ENCODE results near the gene FAM199X. TPM values are rescaled to one million over a fixed set of nuclear protein-coding genes. Genes with fewer than 3 reads are reported as not detected.

FAM199X gene
- total and polyA plus RNA-seq, 2 of the 8 experiments (the other 6 are each of a cell fraction or from before 2014, with no cell fraction given), result 3.1 to 14.9 TPM

- no peaks in the 10 kb centered on the region for H3K9me3 ChIP-seq (ENCODE audit: insufficient read depth in 2 of 2, low read depth in 1 of 2, low read length in 1 of 2)
- ChIA-PET CTCF (ENCODE audit: partially characterized antibody) (no interaction called here), POLR2A (ENCODE audit: partially characterized antibody) (no interaction called here)
- H3K79me1 ChIP-seq (ENCODE audit: low read depth, low read length), result no peaks in the 10 kb centered on the region
- no peak for FAIRE-seq
- no peak overlapping the region for H4K8ac ChIP-seq (ENCODE audit: extremely low read depth, insufficient read depth, low read length)
- no peak overlapping the region for H3K27ac ChIP-seq (ENCODE audit: low read depth, low read length)
- H3K79me2 ChIP-seq (ENCODE audit: control insufficient read depth in 1 of 2, insufficient read depth in 2 of 2, low read length in 2 of 2), result peaks cover 0 to 20% of the 10 kb centered on the region in 2 experiments; a peak in 2 of 4 replicates
- H2BK20ac ChIP-seq (ENCODE audit: low read length), result no peak overlapping the region
- no peak overlapping the region for H3K9ac ChIP-seq (replicated peaks in 1 of 4; ENCODE audit: extremely low read depth in 1 of 4, low read depth in 3 of 4, low read length in 3 of 4)
- H3K27me3 ChIP-seq (replicated peaks in 1 of 4; ENCODE audit: control insufficient read depth in 3 of 4, extremely low read depth in 1 of 4, insufficient read depth in 3 of 4, low read length in 3 of 4), result no peaks in the 10 kb centered on the region
- H3K23ac ChIP-seq (ENCODE audit: insufficient read length), result no peak overlapping the region
- H3K4ac ChIP-seq (replicated peaks; ENCODE audit: insufficient read length, low read depth, low read length), result no peak overlapping the region
- H2AK5ac ChIP-seq (ENCODE audit: low read depth, low read length), result no peak overlapping the region
- no peak overlapping the region for H2AFZ ChIP-seq (ENCODE audit: low read length)
- whole genome bisulfite sequencing, 2 experiments (ENCODE audit: extremely low coverage in 1 of 2, insufficient coverage in 1 of 2, insufficient read length in 1 of 2, insufficient replicate concordance in 2 of 2, low coverage in 1 of 2, low lambda C conversion rate in 2 of 2, missing lambda C conversion rate in 1 of 2), result 80% methylated on average over 1 of the region's 1 CpG; no CpG with 5 or more reads in 1 of the 2 experiments
- H3K14ac ChIP-seq (ENCODE audit: insufficient read length), result no peak overlapping the region
- H3K56ac ChIP-seq (replicated peaks; ENCODE audit: insufficient read length, low read depth, low read length), result no peak overlapping the region
- no peak for DNase-seq (ENCODE audit: low read depth in 1 of 2, low spot score in 2 of 2)
- peak overlapping the region in 1 of 2 experiments; percentile 94; a peak in 1 of 4 replicates for H3K4me2 ChIP-seq (ENCODE audit: insufficient read depth in 1 of 2, low read depth in 2 of 2, low read length in 2 of 2)
- no peaks in the 10 kb centered on the region for H3K36me3 ChIP-seq (ENCODE audit: control insufficient read depth in 2 of 4, insufficient read depth in 4 of 4, low read length in 3 of 4)
- H4K5ac ChIP-seq (ENCODE audit: insufficient read length, low read depth, low read length), result no peak overlapping the region
- no peak overlapping the region for H2BK15ac ChIP-seq (ENCODE audit: low read length)
- no peak overlapping the region for H2BK5ac ChIP-seq (ENCODE audit: low read depth, low read length)
- peaks cover 4% of the 10 kb centered on the region; the same call in 1 of the 2 replicates for H3K23me2 ChIP-seq (ENCODE audit: low read depth, low read length)
- no peaks in the 10 kb centered on the region for H4K20me1 ChIP-seq (replicated peaks in 1 of 2; ENCODE audit: control insufficient read depth in 1 of 2, insufficient read depth in 2 of 2, low read length in 2 of 2)
- H3K4me3 ChIP-seq (ENCODE audit: extremely low read depth in 1 of 4, insufficient read depth in 2 of 4, low read depth in 3 of 4, low read length in 4 of 4), result peak overlapping the region in 1 of 4 experiments; percentile 87; a peak in 2 of 8 replicates
- no peak overlapping the region for H2BK12ac ChIP-seq (ENCODE audit: low read depth, low read length)
- H4K91ac ChIP-seq (replicated peaks; ENCODE audit: insufficient read length, low read length), result no peak overlapping the region
- H3K4me1 ChIP-seq (replicated peaks in 1 of 4; ENCODE audit: control insufficient read depth in 3 of 4, insufficient read depth in 4 of 4, low read length in 3 of 4), result no peaks in the 10 kb centered on the region
- H3K18ac ChIP-seq (ENCODE audit: extremely low read depth, low read length), result no peak overlapping the region
- H2BK120ac ChIP-seq (replicated peaks; ENCODE audit: low read depth, low read length), result no peak overlapping the region
- no peak for TF ChIP-seq GABPA (IDR thresholded peaks at IDR 0.05; ENCODE audit: borderline replicate concordance, insufficient read depth, low read length)
- no peak for TF ChIP-seq CEBPB (IDR thresholded peaks at IDR 0.05; ENCODE audit: low read depth, low read length)
- no peak for TF ChIP-seq ATF2 (IDR thresholded peaks at IDR 0.05; ENCODE audit: low read length)
- TF ChIP-seq RNF2 (IDR thresholded peaks at IDR 0.05; ENCODE audit: borderline replicate concordance, low read depth, low read length, missing control alignments, poor library complexity, severe bottlenecking), result no peak
- no peak for TF ChIP-seq TAF7 (optimal IDR thresholded peaks at IDR 0.05; ENCODE audit: borderline replicate concordance, low read depth, low read length)
- TF ChIP-seq NRF1 (IDR thresholded peaks at IDR 0.05; ENCODE audit: low read depth, low read length), result no peak
- TF ChIP-seq CHD1 (IDR thresholded peaks at IDR 0.05; ENCODE audit: low read depth, low read length), result no peak
- TF ChIP-seq POU5F1 (IDR thresholded peaks at IDR 0.05; ENCODE audit: low read depth, low read length), result no peak
- TF ChIP-seq RAD21 (IDR thresholded peaks at IDR 0.05 in 1 of 2, conservative IDR thresholded peaks at IDR 0.05 in 1 of 2; ENCODE audit: low read depth in 2 of 2, low read length in 2 of 2), result no peak
Observed at GRCh38 chrX:104168127-104168526, 1.9 kb downstream of the FAM199X start.

Measured in H1 (cell line).